Sciatic nerve (tissue), 2 donors: ENCODE data around the gene IL6R. TPM values are rescaled to one million over a fixed set of nuclear protein-coding genes. Genes with fewer than 3 reads are reported as not detected.
"Not testable (repeated sequence)": the region's sequence is repeated elsewhere in the genome, so short reads cannot be mapped to it uniquely, and the experiment has no call there.

Experiments used
- ATAC-seq: fragments of 200-7000 bp; cut with Tn5 transposase; one replicate; pipeline ENCODE4 v1.9.1; 2020; ENCODE audit warnings: mild to moderate bottlenecking, moderate library complexity
- DNase-seq: peaks from one replicate; pipeline ENCODE4 v3.0.0-alpha.2; 2020; ENCODE audit warnings: low spot score
- intact Hi-C: fragments of 100-400 bp; cut with DNase I; formaldehyde crosslinking; loops from one replicate; pipeline ENCODE4 v1.14.2; 2022
- total RNA-seq: library from RNA; stranded (reverse); fragmentation: NEBNext Ultra II Directional; extraction: Animal tissue kit (Norgen Biotek cat#: 25700); gene quantifications from one replicate; pipeline ENCODE4 v1.2.1, GENCODE V29; 2021
- donor health status: DM: no; HTN: no; CAD: no.
- donor health status: DM: no; HTN: no; CAD: no.

IL6R gene
- total RNA-seq, 1 donor from 2014 or later = 26.6 TPM

- ATAC-seq (no peak), DNase-seq (no peak)
- intact Hi-C loops = no loop called here
Observed at GRCh38 chr1:154468535-154469250, 63.5 kb downstream of the IL6R start.

GRCh38 chr1:154469844-154470560, 64.9 kb downstream of the IL6R start:
- intact Hi-C loops = no loop called here

GRCh38 chr1:154471304-154471703, 66.2 kb downstream of the IL6R start:
- DNase-seq = peak; percentile 18
- ATAC-seq = no peak
- intact Hi-C loops = no loop called here

More at GRCh38 chr1:154469844-154470560, 64.9 kb downstream of the IL6R start:
- ATAC-seq = no peak
- DNase-seq = no peak

- DNase-seq = peak; percentile 85
Observed at GRCh38 chr1:154474802-154475201, 69.7 kb downstream of the IL6R start.

GRCh38 chr1:154476791-154477190, 71.6 kb downstream of the IL6R start:
- intact Hi-C loops = no loop called here
- peak; percentile 12 for DNase-seq
- ATAC-seq = no peak

More at GRCh38 chr1:154474802-154475201, 69.7 kb downstream of the IL6R start:
- intact Hi-C loops = no loop called here
- ATAC-seq = peak; percentile 72

GRCh38 chr1:154478013-154478412, 72.9 kb downstream of the IL6R start:
- ATAC-seq (no peak), DNase-seq (peak; percentile 28)
- intact Hi-C loops = no loop called here

GRCh38 chr1:154478639-154479038, 73.5 kb downstream of the IL6R start:
- ATAC-seq (no peak), DNase-seq (peak; percentile 19)
- intact Hi-C loops = no loop called here

- peak; percentile 71 for DNase-seq
- peak; percentile 95 for ATAC-seq
- intact Hi-C loops = loop anchor here (10.0 kb wide), 1 partner anchor 65 kb away; no protein-coding TSS in a partner anchor
Observed at GRCh38 chr1:154479764-154480421, 74.8 kb downstream of the IL6R start.

GRCh38 chr1:154481053-154481452, 75.9 kb downstream of the IL6R start:
- no peak for ATAC-seq
- intact Hi-C loops = loop anchor here (10.0 kb wide), 1 partner anchor 64 kb away; no protein-coding TSS in a partner anchor
- DNase-seq = no peak

GRCh38 chr1:154483941-154484803, 79.0 kb downstream of the IL6R start:
- DNase-seq (no peak), ATAC-seq (no peak)
- intact Hi-C loops = loop anchor here (10.0 kb wide), 1 partner anchor 61 kb away; no protein-coding TSS in a partner anchor

- DNase-seq (no peak), ATAC-seq (peak; percentile 70)
- intact Hi-C loops = loop anchor here (10.0 kb wide), 1 partner anchor 60 kb away; no protein-coding TSS in a partner anchor
Observed at GRCh38 chr1:154485106-154485505, 80.0 kb downstream of the IL6R start.

GRCh38 chr1:154485910-154486496, 80.9 kb downstream of the IL6R start:
- intact Hi-C loops = loop anchor here (10.0 kb wide), 1 partner anchor 59 kb away; no protein-coding TSS in a partner anchor
- DNase-seq = no peak
- no peak for ATAC-seq

GRCh38 chr1:154486756-154487155, 81.6 kb downstream of the IL6R start:
- intact Hi-C loops = loop anchor here (10.0 kb wide), 1 partner anchor 58 kb away; no protein-coding TSS in a partner anchor
- DNase-seq, ATAC-seq: not testable (repeated sequence)

GRCh38 chr1:154488922-154489321, 83.8 kb downstream of the IL6R start:
- intact Hi-C loops = loop anchor here (10.0 kb wide), 1 partner anchor 56 kb away; no protein-coding TSS in a partner anchor
- ATAC-seq (no peak), DNase-seq (no peak)

GRCh38 chr1:154489695-154490274, 84.6 kb downstream of the IL6R start:
- intact Hi-C loops = loop anchor here (10.0 kb wide), 1 partner anchor 55 kb away; no protein-coding TSS in a partner anchor
- DNase-seq (no peak), ATAC-seq (no peak)

GRCh38 chr1:154490317-154490716, 85.2 kb downstream of the IL6R start:
- DNase-seq (no peak), ATAC-seq (no peak)
- intact Hi-C loops = no loop called here

- intact Hi-C loops = no loop called here
- ATAC-seq (no peak), DNase-seq (no peak)
Observed at GRCh38 chr1:154492115-154492514, 87.0 kb downstream of the IL6R start.

GRCh38 chr1:154493276-154493675, 88.1 kb downstream of the IL6R start:
- DNase-seq (no peak), ATAC-seq (peak; percentile 68)
- intact Hi-C loops = no loop called here
